HepG2 (cell line): Measurements from ENCODE around the gene HOMEZ. TPM values are rescaled to one million over a fixed set of nuclear protein-coding genes. Genes with fewer than 3 reads are reported as not detected.

ENCODE experiments used
- ATAC-seq: fragments of 200-7000 bp; cut with Tn5 transposase; 3 replicates; pipeline ENCODE4 v1.9.1; 2020; ENCODE audit warnings: mild to moderate bottlenecking, moderate library complexity
- BruUV-seq: library from RNA; stranded (reverse); fragments of 400-500 nt; replicated peaks from 2 replicates; lab custom pipeline; 2021; lab: Mats Ljungman, UMichigan
- CTCF ChIA-PET: fragments of 300-600 bp; formaldehyde crosslinking; extraction: SDS; loops from one replicate; lab custom pipeline; 2021; ENCODE audit warnings: low total read pairs, inconsistent platforms, low intra/inter-chr PET ratio; lab: Yijun Ruan, JAX
- POLR2A ChIA-PET: fragments of 350-600 bp; sonication (Branson Sonifier 250); formaldehyde crosslinking; loops from one replicate; lab custom pipeline; 2020; ENCODE audit warnings: antibody characterized with exemption, inconsistent platforms; lab: Yijun Ruan, JAX
- DNase-seq: peaks from one replicate; pipeline ENCODE4 v3.0.0-alpha.2; 2015; ENCODE audit warnings: low spot score
- FAIRE-seq: peaks from 3 replicates; lab custom pipeline; 2011; peaks lifted over from hg19 to GRCh38; lab: Jason Lieb, UNC
- H2AFZ ChIP-seq: one replicate; pipeline ENCODE4 v1.6.1; 2011; ENCODE audit warnings: low read length, inconsistent platforms
- H3K27ac ChIP-seq: fragments of 300-600 bp; 3 replicates; pipeline ENCODE4 v1.8.0; 2011; ENCODE audit warnings: mixed run types, mild to moderate bottlenecking, mixed read lengths, low read length, inconsistent platforms; ENCODE audit not compliant: insufficient read depth; ENCODE audit errors: extremely low read length
- H3K27me3 ChIP-seq, 2 experiments: fragments of 200-600 bp in 1 of 2; 2 replicates in 1 of 2; 3 replicates in 1 of 2; pipeline versions ENCODE4 v1.6.0 to v1.8.0; 2011; ENCODE audit warnings: low read length in 2 of 2, mild to moderate bottlenecking in 2 of 2, moderate library complexity in 2 of 2, inconsistent platforms in 1 of 2; ENCODE audit not compliant: insufficient read depth in 2 of 2, control insufficient read depth in 1 of 2
- H3K36me3 ChIP-seq, 2 experiments: fragments of 200-600 bp in 1 of 2; replicated peaks in 1 of 2; 2 replicates in 1 of 2; 3 replicates in 1 of 2; pipeline versions ENCODE4 v1.5.1 to v1.8.0; 2011; ENCODE audit warnings: low read length in 2 of 2, inconsistent platforms in 1 of 2; ENCODE audit not compliant: insufficient read depth in 2 of 2, control insufficient read depth in 1 of 2
- H3K4me1 ChIP-seq: 2 replicates; pipeline ENCODE4 v1.5.1; 2012; ENCODE audit warnings: low read length, inconsistent platforms; ENCODE audit not compliant: insufficient read depth
- H3K4me2 ChIP-seq: 2 replicates; pipeline ENCODE4 v1.6.0; 2011; ENCODE audit warnings: low read depth, low read length, inconsistent platforms
- H3K4me3 ChIP-seq, 3 experiments: fragments of 200-600 bp in 1 of 3; sonication (generic), shearing (Covaris generic) in 1 of 3; replicated peaks in 1 of 3; 2 replicates each; pipeline ENCODE4 v1.5.1; 2011 to 2016; ENCODE audit warnings: low read length in 3 of 3, inconsistent platforms in 2 of 3, low read depth in 2 of 3, mild to moderate bottlenecking in 2 of 3, control low read depth in 1 of 3, mixed read lengths in 1 of 3; ENCODE audit not compliant: insufficient read depth in 1 of 3
- H3K79me2 ChIP-seq: one replicate; pipeline ENCODE4 v1.6.1; 2011; ENCODE audit warnings: low read length, inconsistent platforms; ENCODE audit not compliant: insufficient read depth
- H3K9ac ChIP-seq: 2 replicates; pipeline ENCODE4 v1.6.0; 2011; ENCODE audit warnings: mild to moderate bottlenecking, low read depth, low read length, inconsistent platforms; ENCODE audit not compliant: insufficient read depth
- H3K9me3 ChIP-seq: 2 replicates; pipeline ENCODE4 v1.5.1; 2012; ENCODE audit warnings: mild to moderate bottlenecking, low read length
- H4K20me1 ChIP-seq: 2 replicates; pipeline ENCODE4 v1.6.0; 2011; ENCODE audit warnings: inconsistent platforms, mild to moderate bottlenecking, low read length, moderate library complexity; ENCODE audit not compliant: insufficient read depth
- FOXM1 ChIP-seq: sonication (generic); formaldehyde crosslinking; IDR thresholded peaks from 2 replicates; pipeline ENCODE4 v1.5.0; 2020; ENCODE audit warnings: missing genetic modification reagents
- NAIF1 ChIP-seq: sonication (generic); formaldehyde crosslinking; IDR thresholded peaks from 2 replicates; pipeline ENCODE4 v1.5.0; 2020; ENCODE audit warnings: mild to moderate bottlenecking, missing genetic modification reagents, borderline replicate concordance
- STAT5B ChIP-seq: sonication (generic); formaldehyde crosslinking; IDR thresholded peaks from 2 replicates; pipeline ENCODE4 v1.4.0; 2020; ENCODE audit warnings: missing genetic modification reagents
- ZBTB7B ChIP-seq: sonication (generic); formaldehyde crosslinking; IDR thresholded peaks from 2 replicates; pipeline ENCODE4 v1.4.0; 2020; ENCODE audit warnings: missing genetic modification reagents
- ZNF674 ChIP-seq: sonication (generic); formaldehyde crosslinking; IDR thresholded peaks from 2 replicates; pipeline ENCODE4 v1.5.0; 2020; ENCODE audit warnings: low read depth, mild to moderate bottlenecking, missing genetic modification reagents
- ZNF776 ChIP-seq: sonication (generic); formaldehyde crosslinking; IDR thresholded peaks from 2 replicates; pipeline ENCODE4 v1.4.0; 2020; ENCODE audit warnings: mild to moderate bottlenecking, missing genetic modification reagents
- ZZZ3 ChIP-seq: sonication (generic); formaldehyde crosslinking; IDR thresholded peaks from 2 replicates; pipeline ENCODE4 v1.4.0; 2020; ENCODE audit warnings: missing genetic modification reagents, mild to moderate bottlenecking, borderline replicate concordance
- WGBS: methylation state at CpG from one replicate; pipeline ENCODE4 v1.1.6; 2017; ENCODE audit warnings: low lambda C conversion rate; 5-methylcytosine and 5-hydroxymethylcytosine counted together
- in situ Hi-C: cut with HindIII; loops from 2 replicates; pipeline ENCODE4 v1.10.0; 2017; ENCODE audit warnings: low pct_unique_long_range_greater_than_20kb; ENCODE audit not compliant: extremely low pct_ligation_motif_present
- intact Hi-C: fragments of 100-400 bp; cut with micrococcal nuclease; formaldehyde crosslinking; loops from one replicate; pipeline ENCODE4 v1.10.0; 2022; ENCODE audit not compliant: unreplicated experiment
- polyA plus RNA-seq, 8 experiments: library from polyadenylated mRNA; depleted of rRNA in 3 of 8; stranded (reverse) in 7 of 8; unstranded in 1 of 8; fragments of >200 nt; fragmentation: Illumina TruSeq in 4 of 8; extraction: Trizol in 4 of 8; gene quantifications; 2 replicates each; pipeline versions ENCODE4 v1.2.1 to v1.2.3, GENCODE V29; 2011 to 2016; ENCODE audit warnings: low read depth in 4 of 8, missing spikeins in 1 of 8, mixed read lengths in 1 of 8; ENCODE audit not compliant: insufficient read depth in 1 of 8
- total RNA-seq, 5 experiments: library from RNA; depleted of rRNA; stranded (reverse); fragments of >200 nt; fragmentation: Illumina TruSeq; extraction: Trizol; gene quantifications; 2 replicates each; pipeline ENCODE4 v1.2.3, GENCODE V29; 2016; ENCODE audit warnings: low read depth in 1 of 5
- TF ChIP-seq, protein P1 (sequence below): sonication (generic); formaldehyde crosslinking; IDR thresholded peaks from 2 replicates; pipeline ENCODE4 v1.8.0; 2022; ENCODE audit warnings: mild to moderate bottlenecking, missing genetic modification reagents, borderline replicate concordance
- TF ChIP-seq, protein P2 (sequence below), 2 experiments: sonication (generic) in 1 of 2; formaldehyde crosslinking in 1 of 2; IDR thresholded peaks; 2 replicates each; pipeline versions ENCODE4 v1.6.1 to v1.9.0; 2014 to 2022; ENCODE audit warnings: antibody characterized with exemption in 1 of 2, borderline replicate concordance in 1 of 2, inconsistent platforms in 1 of 2, low read depth in 1 of 2, missing genetic modification reagents in 1 of 2
- TF ChIP-seq, protein P3 (sequence below): sonication (generic); formaldehyde crosslinking; conservative IDR thresholded peaks from 2 replicates; pipeline ENCODE4 v1.8.0; 2022; ENCODE audit warnings: low read depth, missing genetic modification reagents

HOMEZ gene
- total and polyA plus RNA-seq, 2 of the 13 experiments (the other 11 are each of a cell fraction or from before 2014, with no cell fraction given) = 14.5 to 31.8 TPM

GRCh38 chr14:23320584-23321571 is 34.9 kb upstream of the HOMEZ start, which contains the start of gene PABPN1:
Gene PABPN1 (plus strand): TSS chr14:23321457. CDS start chr14:23321470, 13 bp downstream.
- Histone ChIP-seq H3K79me2 (peaks cover 23% of the 10 kb centered on the region), H3K27me3 (peaks cover 0 to 6% of the 10 kb centered on the region in 2 experiments; a peak in 2 of 5 replicates), H3K4me1 (peaks cover 36% of the 10 kb centered on the region), H4K20me1 (peaks cover 11% of the 10 kb centered on the region; the same call in 1 of the 2 replicates), H3K4me3 (peak within 1 kb of the TSS; percentile 79 to 99 (median 98)), H3K9ac (peak within 1 kb of the TSS; percentile 99), H3K9me3 (no peaks in the 10 kb centered on the region), H3K4me2 (peak within 1 kb of the TSS; percentile 96), H2AFZ (peak within 1 kb of the TSS; percentile 7), H3K27ac (peak within 1 kb of the TSS; percentile 95), H3K36me3 (peaks cover 18 to 36% of the 10 kb centered on the region in 2 experiments)
- WGBS = 7% methylated on average over 58 of the region's 63 CpGs
- FAIRE-seq (peak; percentile 96), ATAC-seq (peak; percentile 94), DNase-seq (peak; percentile 100)
- intact Hi-C loops = loop anchor here (1.0 kb wide), 4 partner anchors 15 to 148 kb away; partner anchors contain the start of genes BCL2L2, HOMEZ and NGDN
- BruUV-seq = no TSS peak
- ChIA-PET POLR2A (interaction anchor here (0.6 to 13.2 kb wide), 88 partner anchors 9 to 1121 kb away, joined by 3 to 1053 read pairs (median 5); partner anchors contain the start of genes ACIN1, AJUBA, AP1G2 and BCL2L2), CTCF (interaction anchor here (0.6 to 1.9 kb wide), 4 partner anchors 15 to 56 kb away, joined by 3 to 7 read pairs (median 4); partner anchors contain the start of gene BCL2L2)
- in situ Hi-C loops = loop anchor here (5.0 to 25.0 kb wide), 2 partner anchors 236 to 816 kb away; partner anchors contain the start of genes EMC9, FITM1, PSME1 and PSME2
- peak; percentile 99 for TF ChIP-seq ZZZ3 (CRISPR knock-in tag)
- TF ChIP-seq ZBTB7B = peak; percentile 67
- TF ChIP-seq, protein P1, sequence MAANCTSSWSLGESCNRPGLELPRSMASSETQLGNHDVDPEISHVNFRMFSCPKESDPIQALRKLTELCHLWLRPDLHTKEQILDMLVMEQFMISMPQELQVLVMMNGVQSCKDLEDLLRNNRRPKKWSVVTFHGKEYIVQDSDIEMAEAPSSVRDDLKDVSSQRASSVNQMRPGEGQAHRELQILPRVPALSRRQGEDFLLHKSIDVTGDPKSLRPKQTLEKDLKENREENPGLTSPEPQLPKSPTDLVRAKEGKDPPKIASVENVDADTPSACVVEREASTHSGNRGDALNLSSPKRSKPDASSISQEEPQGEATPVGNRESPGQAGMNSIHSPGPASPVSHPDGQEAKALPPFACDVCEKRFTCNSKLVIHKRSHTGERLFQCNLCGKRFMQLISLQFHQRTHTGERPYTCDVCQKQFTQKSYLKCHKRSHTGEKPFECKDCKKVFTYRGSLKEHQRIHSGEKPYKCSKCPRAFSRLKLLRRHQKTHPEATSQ = peak; percentile 91; the same call in 1 of the 2 replicates
- TF ChIP-seq, protein P2, sequence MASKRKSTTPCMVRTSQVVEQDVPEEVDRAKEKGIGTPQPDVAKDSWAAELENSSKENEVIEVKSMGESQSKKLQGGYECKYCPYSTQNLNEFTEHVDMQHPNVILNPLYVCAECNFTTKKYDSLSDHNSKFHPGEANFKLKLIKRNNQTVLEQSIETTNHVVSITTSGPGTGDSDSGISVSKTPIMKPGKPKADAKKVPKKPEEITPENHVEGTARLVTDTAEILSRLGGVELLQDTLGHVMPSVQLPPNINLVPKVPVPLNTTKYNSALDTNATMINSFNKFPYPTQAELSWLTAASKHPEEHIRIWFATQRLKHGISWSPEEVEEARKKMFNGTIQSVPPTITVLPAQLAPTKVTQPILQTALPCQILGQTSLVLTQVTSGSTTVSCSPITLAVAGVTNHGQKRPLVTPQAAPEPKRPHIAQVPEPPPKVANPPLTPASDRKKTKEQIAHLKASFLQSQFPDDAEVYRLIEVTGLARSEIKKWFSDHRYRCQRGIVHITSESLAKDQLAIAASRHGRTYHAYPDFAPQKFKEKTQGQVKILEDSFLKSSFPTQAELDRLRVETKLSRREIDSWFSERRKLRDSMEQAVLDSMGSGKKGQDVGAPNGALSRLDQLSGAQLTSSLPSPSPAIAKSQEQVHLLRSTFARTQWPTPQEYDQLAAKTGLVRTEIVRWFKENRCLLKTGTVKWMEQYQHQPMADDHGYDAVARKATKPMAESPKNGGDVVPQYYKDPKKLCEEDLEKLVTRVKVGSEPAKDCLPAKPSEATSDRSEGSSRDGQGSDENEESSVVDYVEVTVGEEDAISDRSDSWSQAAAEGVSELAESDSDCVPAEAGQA (IDR thresholded peaks at IDR 0.05; ENCODE audit: low read depth) = peak; percentile 96
- TF ChIP-seq, protein P2 (CRISPR knock-in tag; IDR thresholded peaks at IDR 0.05; ENCODE audit: borderline replicate concordance) = peak; percentile 32; the same call in 1 of the 2 replicates
- 0 out of 2 replicates have a peak, but pooled peaks have one; percentile 33 for TF ChIP-seq ZNF674 (CRISPR knock-in tag)
- no peak for TF ChIP-seq FOXM1 (CRISPR knock-in tag)
- TF ChIP-seq NAIF1 = 0 out of 2 replicates have a peak, but pooled peaks have one; percentile 70
- TF ChIP-seq STAT5B (CRISPR knock-in tag) = no peak
- peak; percentile 73; the same call in 1 of the 2 replicates for TF ChIP-seq ZNF776 (CRISPR knock-in tag)
- TF ChIP-seq, protein P3, sequence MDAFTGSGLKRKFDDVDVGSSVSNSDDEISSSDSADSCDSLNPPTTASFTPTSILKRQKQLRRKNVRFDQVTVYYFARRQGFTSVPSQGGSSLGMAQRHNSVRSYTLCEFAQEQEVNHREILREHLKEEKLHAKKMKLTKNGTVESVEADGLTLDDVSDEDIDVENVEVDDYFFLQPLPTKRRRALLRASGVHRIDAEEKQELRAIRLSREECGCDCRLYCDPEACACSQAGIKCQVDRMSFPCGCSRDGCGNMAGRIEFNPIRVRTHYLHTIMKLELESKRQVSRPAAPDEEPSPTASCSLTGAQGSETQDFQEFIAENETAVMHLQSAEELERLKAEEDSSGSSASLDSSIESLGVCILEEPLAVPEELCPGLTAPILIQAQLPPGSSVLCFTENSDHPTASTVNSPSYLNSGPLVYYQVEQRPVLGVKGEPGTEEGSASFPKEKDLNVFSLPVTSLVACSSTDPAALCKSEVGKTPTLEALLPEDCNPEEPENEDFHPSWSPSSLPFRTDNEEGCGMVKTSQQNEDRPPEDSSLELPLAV = no peak; the same call in 1 of the 2 replicates
